WTC11 (cell line): Measurements from ENCODE around the gene MED15. TPM values are rescaled to one million over a fixed set of nuclear protein-coding genes. Genes with fewer than 3 reads are reported as not detected.

Source experiments
- ATAC-seq: fragments of 200-7000 bp; cut with Tn5 transposase; 2 replicates; pipeline ENCODE4 v1.10.0; 2021; ENCODE audit warnings: mild to moderate bottlenecking, moderate library complexity
- CTCF ChIA-PET: fragments of 300-600 bp; sonication (Branson Sonifier 250); formaldehyde crosslinking; loops from one replicate; lab custom pipeline; 2021; ENCODE audit warnings: antibody characterized with exemption; lab: Charles Lee
- POLR2A ChIA-PET: fragments of 350-600 bp; sonication (Branson Sonifier 250); formaldehyde crosslinking; loops from one replicate; lab custom pipeline; 2021; ENCODE audit warnings: antibody characterized with exemption; lab: Charles Lee
- DNase-seq: peaks from one replicate; pipeline ENCODE4 v3.0.0; 2021; ENCODE audit warnings: low spot score
- H3K27ac Mint-ChIP-seq: 2 replicates; pipeline ENCODE4 v1.8.0; 2021; ENCODE audit warnings: mixed read lengths
- H3K27me3 Mint-ChIP-seq: 2 replicates; pipeline ENCODE4 v1.8.0; 2021; ENCODE audit warnings: low read depth, mild to moderate bottlenecking, moderate library complexity, mixed read lengths
- H3K36me3 Mint-ChIP-seq: 2 replicates; pipeline ENCODE4 v1.8.0; 2021; ENCODE audit warnings: mixed read lengths
- H3K4me1 Mint-ChIP-seq: 2 replicates; pipeline ENCODE4 v1.8.0; 2022; ENCODE audit warnings: mixed read lengths
- H3K4me3 Mint-ChIP-seq: 2 replicates; pipeline ENCODE4 v1.8.0; 2021; ENCODE audit warnings: mild to moderate bottlenecking, moderate library complexity, mixed read lengths
- H3K9me3 Mint-ChIP-seq: 2 replicates; pipeline ENCODE4 v1.8.0; 2021; ENCODE audit warnings: mixed read lengths
- ATF1 ChIP-seq: sonication (generic); formaldehyde crosslinking; IDR thresholded peaks from 2 replicates; pipeline ENCODE4 v1.8.1; 2023; ENCODE audit warnings: mild to moderate bottlenecking, moderate library complexity, missing genetic modification reagents
- CBFB ChIP-seq: sonication (generic); formaldehyde crosslinking; IDR thresholded peaks from 2 replicates; pipeline ENCODE4 v1.8.1; 2022; ENCODE audit warnings: mild to moderate bottlenecking, low read depth, missing genetic modification reagents
- EMX1 ChIP-seq: fragments of 250-450 bp; sonication (Bioruptor Pico); IDR thresholded peaks from 2 replicates; pipeline ENCODE4 v1.8.0; 2021; ENCODE audit warnings: mild to moderate bottlenecking
- ESRRA ChIP-seq: sonication (generic); formaldehyde crosslinking; IDR thresholded peaks from 2 replicates; pipeline ENCODE4 v1.8.1; 2022; ENCODE audit warnings: mild to moderate bottlenecking, missing genetic modification reagents, borderline replicate concordance
- ETV6 ChIP-seq: sonication (generic); formaldehyde crosslinking; IDR thresholded peaks from 2 replicates; pipeline ENCODE4 v1.8.1; 2022; ENCODE audit warnings: mild to moderate bottlenecking, missing genetic modification reagents
- JUN ChIP-seq: sonication (generic); formaldehyde crosslinking; IDR thresholded peaks from 2 replicates; pipeline ENCODE4 v1.8.0; 2023; ENCODE audit warnings: mild to moderate bottlenecking, missing genetic modification reagents
- MXD4 ChIP-seq: fragments of 250-450 bp; sonication (Bioruptor Pico); IDR thresholded peaks from 2 replicates; pipeline ENCODE4 v1.8.0; 2021; ENCODE audit warnings: mild to moderate bottlenecking, moderate library complexity, borderline replicate concordance
- MYBL2 ChIP-seq: sonication (generic); formaldehyde crosslinking; IDR thresholded peaks from 2 replicates; pipeline ENCODE4 v1.8.1; 2023; ENCODE audit warnings: mild to moderate bottlenecking, moderate library complexity, missing genetic modification reagents
- NFATC4 ChIP-seq: fragments of 250-450 bp; sonication (Bioruptor Pico); IDR thresholded peaks from 2 replicates; pipeline ENCODE4 v1.9.0; 2021; ENCODE audit warnings: mild to moderate bottlenecking
- NFYB ChIP-seq: sonication (generic); formaldehyde crosslinking; conservative IDR thresholded peaks from 2 replicates; pipeline ENCODE4 v1.8.0; 2022; ENCODE audit warnings: low read depth, missing genetic modification reagents
- NR2C2 ChIP-seq: sonication (generic); formaldehyde crosslinking; IDR thresholded peaks from 2 replicates; pipeline ENCODE4 v1.8.0; 2022; ENCODE audit warnings: mild to moderate bottlenecking, missing genetic modification reagents
- NR3C1 ChIP-seq: sonication (generic); formaldehyde crosslinking; conservative IDR thresholded peaks from 2 replicates; pipeline ENCODE4 v1.8.1; 2023; ENCODE audit warnings: low read depth, mild to moderate bottlenecking, missing genetic modification reagents
- RORB ChIP-seq: fragments of 250-450 bp; sonication (Bioruptor Pico); IDR thresholded peaks from 2 replicates; pipeline ENCODE4 v1.9.0; 2021; ENCODE audit warnings: mild to moderate bottlenecking
- TCF7 ChIP-seq: sonication (generic); formaldehyde crosslinking; IDR thresholded peaks from 2 replicates; pipeline ENCODE4 v1.8.0; 2022; ENCODE audit warnings: mild to moderate bottlenecking, low read depth, missing genetic modification reagents, moderate library complexity
- ZNF317 ChIP-seq: sonication (generic); formaldehyde crosslinking; IDR thresholded peaks from 2 replicates; pipeline ENCODE4 v1.8.1; 2023; ENCODE audit warnings: low read depth, mild to moderate bottlenecking, moderate library complexity, missing genetic modification reagents, borderline replicate concordance
- total RNA-seq: library from RNA; stranded (reverse); gene quantifications from 3 replicates; pipeline ENCODE4 v1.2.3, GENCODE V29; 2021
- TF ChIP-seq, protein P1 (sequence below): sonication (generic); formaldehyde crosslinking; IDR thresholded peaks from 2 replicates; pipeline ENCODE4 v1.8.1; 2022; ENCODE audit warnings: missing genetic modification reagents, borderline replicate concordance
- TF ChIP-seq, protein P2 (sequence below): sonication (generic); formaldehyde crosslinking; IDR thresholded peaks from 2 replicates; pipeline ENCODE4 v1.8.0; 2023; ENCODE audit warnings: missing genetic modification reagents
- TF ChIP-seq, protein P3 (sequence below): sonication (generic); formaldehyde crosslinking; IDR thresholded peaks from 2 replicates; pipeline ENCODE4 v1.8.0; 2023; ENCODE audit warnings: mild to moderate bottlenecking, missing genetic modification reagents
- TF ChIP-seq, protein P4 (sequence below): sonication (generic); formaldehyde crosslinking; IDR thresholded peaks from 2 replicates; pipeline ENCODE4 v1.8.1; 2023; ENCODE audit warnings: mild to moderate bottlenecking, missing genetic modification reagents
- TF ChIP-seq, protein P5 (sequence below): sonication (generic); formaldehyde crosslinking; IDR thresholded peaks from 2 replicates; pipeline ENCODE4 v1.8.0; 2022; ENCODE audit warnings: mild to moderate bottlenecking, missing genetic modification reagents
- TF ChIP-seq, protein P6 (sequence below): fragments of 250-450 bp; sonication (Bioruptor Pico); IDR thresholded peaks from 2 replicates; pipeline ENCODE4 v1.9.0; 2021; ENCODE audit warnings: moderate library complexity, mild to moderate bottlenecking, inconsistent platforms, borderline replicate concordance
- TF ChIP-seq, protein P7 (sequence below): sonication (generic); formaldehyde crosslinking; IDR thresholded peaks from 2 replicates; pipeline ENCODE4 v1.8.1; 2022; ENCODE audit warnings: low read depth, mild to moderate bottlenecking, moderate library complexity, missing genetic modification reagents, borderline replicate concordance

Gene MED15
- total RNA-seq, 1 experiment from 2014 or later, result 67.7 TPM

DNA sequence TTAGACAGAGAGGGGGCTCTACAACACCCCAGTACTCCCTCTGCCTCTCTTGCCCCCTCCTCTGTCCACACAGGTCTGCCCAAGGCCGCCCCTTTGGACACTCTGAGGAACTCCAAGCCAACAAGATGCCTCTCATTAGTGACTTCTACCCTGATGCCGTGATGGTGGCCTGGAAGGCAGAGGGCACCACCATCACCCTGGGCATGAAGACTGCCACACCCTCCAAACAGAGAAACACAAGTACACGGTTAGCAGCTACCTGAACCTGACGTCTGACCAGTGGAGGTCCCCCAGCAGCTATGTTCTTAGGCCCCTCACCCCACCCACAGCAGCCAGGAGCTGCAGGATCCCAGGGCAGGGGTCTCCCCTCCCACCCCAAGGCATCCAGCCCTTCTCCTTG lies 125.1 kb downstream of the MED15 start:
- CTCF ChIA-PET, result interaction anchor here (0.6 kb wide), 1 partner anchor 70 kb away, joined by 3 read pairs; no protein-coding TSS in a partner anchor

DNA sequence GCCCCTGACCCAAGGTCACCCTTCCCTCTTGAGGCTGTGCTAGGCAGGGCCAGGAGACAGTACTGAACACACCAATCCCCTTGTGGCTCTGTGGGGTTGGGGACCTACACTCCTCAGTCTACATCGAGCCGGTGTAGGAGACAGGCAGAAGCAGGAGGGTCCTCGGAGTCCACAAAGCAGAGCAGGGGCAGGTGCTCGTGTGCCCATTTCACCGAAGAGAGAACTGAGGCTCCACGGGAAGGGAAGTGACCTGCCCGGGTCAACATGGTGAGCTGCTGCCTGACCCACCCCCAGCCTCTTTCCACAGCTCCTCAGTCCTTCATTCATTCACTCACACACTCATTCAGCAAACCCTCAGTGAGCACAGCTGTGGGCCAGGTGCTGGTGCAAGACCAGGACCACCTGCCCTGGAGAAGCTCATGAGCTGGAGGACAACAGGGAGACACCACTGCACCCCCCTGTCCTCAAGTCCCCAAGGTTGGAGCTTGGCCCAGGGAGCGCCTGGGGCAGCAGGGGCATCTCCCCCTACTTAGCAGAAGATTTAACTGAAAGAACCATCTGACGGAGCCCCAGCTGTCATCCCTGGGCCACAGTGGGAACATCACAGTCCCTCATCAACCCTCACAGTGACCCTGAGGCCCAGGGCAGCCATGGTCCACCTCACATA lies 127.3 kb downstream of the MED15 start:
- H3K27me3 Mint-ChIP-seq, result no peaks in the 10 kb centered on the region
- no peak overlapping the region for H3K4me3 Mint-ChIP-seq
- CTCF ChIA-PET, result interaction anchor here (0.9 to 1.1 kb wide), 2 partner anchors 29 to 217 kb away, joined by 3 read pairs; no protein-coding TSS in a partner anchor
- POLR2A ChIA-PET, result no interaction called here
- TF ChIP-seq MXD4 (CRISPR knock-in tag) (no peak), CBFB (CRISPR knock-in tag) (no peak), ZNF317 (CRISPR knock-in tag) (no peak)
- DNase-seq (no peak), ATAC-seq (no peak)
- no peaks in the 10 kb centered on the region for H3K4me1 Mint-ChIP-seq
- H3K36me3 Mint-ChIP-seq, result no peaks in the 10 kb centered on the region
- H3K9me3 Mint-ChIP-seq, result peaks cover 3% of the 10 kb centered on the region
- no peak overlapping the region for H3K27ac Mint-ChIP-seq

More for the DNA sequence above, 125.1 kb downstream of the MED15 start:
- no peaks in the 10 kb centered on the region for H3K4me1 Mint-ChIP-seq
- no peak for DNase-seq
- POLR2A ChIA-PET, result no interaction called here
- no peak for ATAC-seq
- no peaks in the 10 kb centered on the region; the same call in 1 of the 2 replicates for H3K27me3 Mint-ChIP-seq
- TF ChIP-seq RORB (CRISPR knock-in tag) (no peak), NFATC4 (no peak), EMX1 (no peak), ATF1 (CRISPR knock-in tag) (no peak), ETV6 (CRISPR knock-in tag) (no peak)
- TF ChIP-seq, protein P1, sequence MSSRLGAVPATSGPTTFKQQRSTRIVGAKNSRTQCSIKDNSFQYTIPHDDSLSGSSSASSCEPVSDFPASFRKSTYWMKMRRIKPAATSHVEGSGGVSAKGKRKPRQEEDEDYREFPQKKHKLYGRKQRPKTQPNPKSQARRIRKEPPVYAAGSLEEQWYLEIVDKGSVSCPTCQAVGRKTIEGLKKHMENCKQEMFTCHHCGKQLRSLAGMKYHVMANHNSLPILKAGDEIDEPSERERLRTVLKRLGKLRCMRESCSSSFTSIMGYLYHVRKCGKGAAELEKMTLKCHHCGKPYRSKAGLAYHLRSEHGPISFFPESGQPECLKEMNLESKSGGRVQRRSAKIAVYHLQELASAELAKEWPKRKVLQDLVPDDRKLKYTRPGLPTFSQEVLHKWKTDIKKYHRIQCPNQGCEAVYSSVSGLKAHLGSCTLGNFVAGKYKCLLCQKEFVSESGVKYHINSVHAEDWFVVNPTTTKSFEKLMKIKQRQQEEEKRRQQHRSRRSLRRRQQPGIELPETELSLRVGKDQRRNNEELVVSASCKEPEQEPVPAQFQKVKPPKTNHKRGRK, result no peak
- TF ChIP-seq, protein P2, sequence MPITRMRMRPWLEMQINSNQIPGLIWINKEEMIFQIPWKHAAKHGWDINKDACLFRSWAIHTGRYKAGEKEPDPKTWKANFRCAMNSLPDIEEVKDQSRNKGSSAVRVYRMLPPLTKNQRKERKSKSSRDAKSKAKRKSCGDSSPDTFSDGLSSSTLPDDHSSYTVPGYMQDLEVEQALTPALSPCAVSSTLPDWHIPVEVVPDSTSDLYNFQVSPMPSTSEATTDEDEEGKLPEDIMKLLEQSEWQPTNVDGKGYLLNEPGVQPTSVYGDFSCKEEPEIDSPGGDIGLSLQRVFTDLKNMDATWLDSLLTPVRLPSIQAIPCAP (CRISPR knock-in tag), result no peak
- TF ChIP-seq, protein P3, sequence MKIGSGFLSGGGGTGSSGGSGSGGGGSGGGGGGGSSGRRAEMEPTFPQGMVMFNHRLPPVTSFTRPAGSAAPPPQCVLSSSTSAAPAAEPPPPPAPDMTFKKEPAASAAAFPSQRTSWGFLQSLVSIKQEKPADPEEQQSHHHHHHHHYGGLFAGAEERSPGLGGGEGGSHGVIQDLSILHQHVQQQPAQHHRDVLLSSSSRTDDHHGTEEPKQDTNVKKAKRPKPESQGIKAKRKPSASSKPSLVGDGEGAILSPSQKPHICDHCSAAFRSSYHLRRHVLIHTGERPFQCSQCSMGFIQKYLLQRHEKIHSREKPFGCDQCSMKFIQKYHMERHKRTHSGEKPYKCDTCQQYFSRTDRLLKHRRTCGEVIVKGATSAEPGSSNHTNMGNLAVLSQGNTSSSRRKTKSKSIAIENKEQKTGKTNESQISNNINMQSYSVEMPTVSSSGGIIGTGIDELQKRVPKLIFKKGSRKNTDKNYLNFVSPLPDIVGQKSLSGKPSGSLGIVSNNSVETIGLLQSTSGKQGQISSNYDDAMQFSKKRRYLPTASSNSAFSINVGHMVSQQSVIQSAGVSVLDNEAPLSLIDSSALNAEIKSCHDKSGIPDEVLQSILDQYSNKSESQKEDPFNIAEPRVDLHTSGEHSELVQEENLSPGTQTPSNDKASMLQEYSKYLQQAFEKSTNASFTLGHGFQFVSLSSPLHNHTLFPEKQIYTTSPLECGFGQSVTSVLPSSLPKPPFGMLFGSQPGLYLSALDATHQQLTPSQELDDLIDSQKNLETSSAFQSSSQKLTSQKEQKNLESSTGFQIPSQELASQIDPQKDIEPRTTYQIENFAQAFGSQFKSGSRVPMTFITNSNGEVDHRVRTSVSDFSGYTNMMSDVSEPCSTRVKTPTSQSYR (CRISPR knock-in tag), result no peak
- TF ChIP-seq, protein P4, sequence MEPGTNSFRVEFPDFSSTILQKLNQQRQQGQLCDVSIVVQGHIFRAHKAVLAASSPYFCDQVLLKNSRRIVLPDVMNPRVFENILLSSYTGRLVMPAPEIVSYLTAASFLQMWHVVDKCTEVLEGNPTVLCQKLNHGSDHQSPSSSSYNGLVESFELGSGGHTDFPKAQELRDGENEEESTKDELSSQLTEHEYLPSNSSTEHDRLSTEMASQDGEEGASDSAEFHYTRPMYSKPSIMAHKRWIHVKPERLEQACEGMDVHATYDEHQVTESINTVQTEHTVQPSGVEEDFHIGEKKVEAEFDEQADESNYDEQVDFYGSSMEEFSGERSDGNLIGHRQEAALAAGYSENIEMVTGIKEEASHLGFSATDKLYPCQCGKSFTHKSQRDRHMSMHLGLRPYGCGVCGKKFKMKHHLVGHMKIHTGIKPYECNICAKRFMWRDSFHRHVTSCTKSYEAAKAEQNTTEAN (CRISPR knock-in tag), result no peak
- H3K4me3 Mint-ChIP-seq, result no peak overlapping the region
- no peaks in the 10 kb centered on the region for H3K36me3 Mint-ChIP-seq
- no peak overlapping the region for H3K27ac Mint-ChIP-seq
- no peaks in the 10 kb centered on the region for H3K9me3 Mint-ChIP-seq

DNA sequence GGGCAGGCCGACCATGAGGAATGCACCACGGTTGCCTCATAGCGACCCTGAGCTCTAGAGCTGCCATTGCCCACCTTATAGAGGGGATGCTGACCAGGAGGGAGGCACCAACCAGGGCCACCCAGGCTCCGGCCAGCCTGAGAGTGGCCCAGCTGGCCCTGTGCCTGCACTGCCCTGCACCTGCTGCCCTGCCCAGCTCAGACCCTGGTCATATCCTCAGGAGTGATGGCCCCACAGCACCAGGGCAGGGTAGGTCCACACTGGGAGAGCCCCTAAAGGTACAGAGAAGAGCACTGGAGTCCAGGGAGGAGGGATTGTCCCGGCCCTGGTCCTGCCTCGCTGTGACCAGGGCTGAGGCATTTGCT lies 127.8 kb downstream of the MED15 start:
- Mint-ChIP-seq H3K4me1 (no peaks in the 10 kb centered on the region), H3K27me3 (no peaks in the 10 kb centered on the region), H3K4me3 (no peak overlapping the region), H3K9me3 (peaks cover 6% of the 10 kb centered on the region), H3K36me3 (no peaks in the 10 kb centered on the region), H3K27ac (no peak overlapping the region)
- ATAC-seq, result no peak
- no peak for DNase-seq
- CTCF ChIA-PET, result interaction anchor here (0.9 to 1.1 kb wide), 2 partner anchors 29 to 217 kb away, joined by 3 read pairs; no protein-coding TSS in a partner anchor
- POLR2A ChIA-PET, result no interaction called here
- TF ChIP-seq JUN (CRISPR knock-in tag) (no peak), ESRRA (CRISPR knock-in tag) (no peak), NR3C1 (CRISPR knock-in tag) (no peak), NFYB (CRISPR knock-in tag) (no peak), NR2C2 (CRISPR knock-in tag) (no peak), TCF7 (CRISPR knock-in tag) (no peak), MYBL2 (CRISPR knock-in tag) (no peak)
- TF ChIP-seq, protein P5, sequence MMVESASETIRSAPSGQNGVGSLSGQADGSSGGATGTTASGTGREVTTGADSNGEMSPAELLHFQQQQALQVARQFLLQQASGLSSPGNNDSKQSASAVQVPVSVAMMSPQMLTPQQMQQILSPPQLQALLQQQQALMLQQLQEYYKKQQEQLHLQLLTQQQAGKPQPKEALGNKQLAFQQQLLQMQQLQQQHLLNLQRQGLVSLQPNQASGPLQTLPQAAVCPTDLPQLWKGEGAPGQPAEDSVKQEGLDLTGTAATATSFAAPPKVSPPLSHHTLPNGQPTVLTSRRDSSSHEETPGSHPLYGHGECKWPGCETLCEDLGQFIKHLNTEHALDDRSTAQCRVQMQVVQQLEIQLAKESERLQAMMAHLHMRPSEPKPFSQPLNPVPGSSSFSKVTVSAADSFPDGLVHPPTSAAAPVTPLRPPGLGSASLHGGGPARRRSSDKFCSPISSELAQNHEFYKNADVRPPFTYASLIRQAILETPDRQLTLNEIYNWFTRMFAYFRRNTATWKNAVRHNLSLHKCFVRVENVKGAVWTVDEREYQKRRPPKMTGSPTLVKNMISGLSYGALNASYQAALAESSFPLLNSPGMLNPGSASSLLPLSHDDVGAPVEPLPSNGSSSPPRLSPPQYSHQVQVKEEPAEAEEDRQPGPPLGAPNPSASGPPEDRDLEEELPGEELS (CRISPR knock-in tag), result no peak
- TF ChIP-seq, protein P6, sequence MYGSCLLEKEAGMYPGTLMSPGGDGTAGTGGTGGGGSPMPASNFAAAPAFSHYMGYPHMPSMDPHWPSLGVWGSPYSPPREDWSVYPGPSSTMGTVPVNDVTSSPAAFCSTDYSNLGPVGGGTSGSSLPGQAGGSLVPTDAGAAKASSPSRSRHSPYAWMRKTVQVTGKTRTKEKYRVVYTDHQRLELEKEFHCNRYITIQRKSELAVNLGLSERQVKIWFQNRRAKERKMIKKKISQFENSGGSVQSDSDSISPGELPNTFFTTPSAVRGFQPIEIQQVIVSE (CRISPR knock-in tag), result no peak
- TF ChIP-seq, protein P7, sequence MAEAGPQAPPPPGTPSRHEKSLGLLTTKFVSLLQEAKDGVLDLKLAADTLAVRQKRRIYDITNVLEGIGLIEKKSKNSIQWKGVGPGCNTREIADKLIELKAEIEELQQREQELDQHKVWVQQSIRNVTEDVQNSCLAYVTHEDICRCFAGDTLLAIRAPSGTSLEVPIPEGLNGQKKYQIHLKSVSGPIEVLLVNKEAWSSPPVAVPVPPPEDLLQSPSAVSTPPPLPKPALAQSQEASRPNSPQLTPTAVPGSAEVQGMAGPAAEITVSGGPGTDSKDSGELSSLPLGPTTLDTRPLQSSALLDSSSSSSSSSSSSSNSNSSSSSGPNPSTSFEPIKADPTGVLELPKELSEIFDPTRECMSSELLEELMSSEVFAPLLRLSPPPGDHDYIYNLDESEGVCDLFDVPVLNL (CRISPR knock-in tag), result no peak
